RWPE2 (cell line): ENCODE data around the gene TRIM54.

Experiments
- ATAC-seq: fragments of 200-7000 bp; cut with Tn5 transposase; 3 replicates; pipeline ENCODE4 v1.9.1; 2021; ENCODE audit warnings: low read depth
- DNase-seq: peaks from one replicate; pipeline ENCODE4 v3.0.0-alpha.2; 2020; ENCODE audit warnings: low spot score
- H3K27ac ChIP-seq: fragments of 450-650 bp; 2 replicates; pipeline ENCODE4 v1.5.1; 2017; ENCODE audit warnings: mild to moderate bottlenecking; ENCODE audit not compliant: poor library complexity, severe bottlenecking
- H3K27me3 ChIP-seq: fragments of 250-450 bp; sonication (Bioruptor Pico); 2 replicates; pipeline ENCODE4 v1.5.1; 2021; ENCODE audit warnings: mild to moderate bottlenecking, moderate library complexity; ENCODE audit not compliant: insufficient read depth, poor library complexity, severe bottlenecking
- H3K36me3 ChIP-seq: fragments of 250-450 bp; sonication (Bioruptor Pico); 2 replicates; pipeline ENCODE4 v1.5.1; 2020; ENCODE audit warnings: low read depth, mild to moderate bottlenecking, moderate library complexity
- H3K4me1 ChIP-seq: fragments of 250-450 bp; sonication (Bioruptor Pico); 2 replicates; pipeline ENCODE4 v1.5.1; 2021; ENCODE audit warnings: mild to moderate bottlenecking, moderate library complexity; ENCODE audit not compliant: insufficient read depth, poor library complexity, severe bottlenecking
- H3K4me3 ChIP-seq: fragments of 250-450 bp; sonication (Bioruptor Pico); 2 replicates; pipeline ENCODE4 v1.5.1; 2021; ENCODE audit warnings: mild to moderate bottlenecking, moderate library complexity; ENCODE audit not compliant: severe bottlenecking
- H3K9me3 ChIP-seq: fragments of 250-450 bp; sonication (Bioruptor Pico); 2 replicates; pipeline ENCODE4 v1.5.1; 2021; ENCODE audit warnings: mild to moderate bottlenecking, moderate library complexity; ENCODE audit not compliant: severe bottlenecking
- CTCF ChIP-seq: fragments of 450-650 bp; IDR thresholded peaks from one replicate; pipeline ENCODE4 v1.5.1; 2017; ENCODE audit warnings: mild to moderate bottlenecking, moderate library complexity; ENCODE audit not compliant: poor library complexity, severe bottlenecking

TRIM54 gene

DNA sequence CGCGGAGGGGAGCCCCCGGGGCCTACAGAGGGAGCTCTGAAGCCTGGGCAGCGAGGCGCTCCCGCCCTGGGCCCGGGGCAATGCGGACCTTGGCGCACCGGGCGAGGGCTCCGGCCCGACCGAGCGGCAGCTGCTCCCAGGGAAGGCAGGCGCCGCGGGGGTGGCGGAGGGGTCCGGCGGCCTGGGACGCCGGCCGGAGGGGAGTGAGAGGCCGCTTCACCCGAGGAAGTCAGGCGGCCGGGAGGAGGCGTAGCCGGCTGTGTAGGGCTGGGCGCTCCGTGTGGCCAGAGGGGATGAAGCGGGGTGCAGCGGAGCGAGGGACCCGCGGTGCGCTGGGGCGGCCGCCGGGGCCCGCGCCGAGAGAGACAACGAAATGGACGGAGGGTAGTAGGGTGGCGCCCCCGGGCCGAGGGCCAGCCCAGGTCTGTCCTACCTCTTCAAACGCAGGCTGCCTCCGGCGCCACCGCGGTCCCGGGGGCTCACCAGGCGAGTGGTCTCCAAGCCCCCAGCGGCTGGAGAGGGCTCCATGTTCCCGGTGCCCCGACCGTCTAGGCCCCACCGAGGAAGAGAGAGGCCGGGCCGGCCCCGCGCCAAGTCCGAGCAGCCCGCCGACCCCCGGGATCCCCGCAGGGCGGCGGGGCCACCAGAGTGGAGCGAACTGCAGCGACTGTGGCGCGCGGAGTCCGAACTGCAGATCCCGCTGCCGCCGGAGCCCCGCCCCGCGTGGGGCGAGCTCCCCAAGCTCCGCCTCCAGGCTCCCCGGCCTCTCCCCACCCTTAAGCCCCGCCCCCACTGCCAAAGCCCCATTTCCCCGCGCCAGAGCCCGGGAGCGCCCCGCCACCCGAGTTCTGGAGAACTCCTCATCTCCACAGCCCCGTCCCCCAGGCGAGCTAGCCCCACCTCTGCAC is 19.6 kb upstream of the TRIM54 start, which contains the start of gene SLC30A3:
Gene SLC30A3 (minus strand): TSS at position 669 of the 908 bp plus-strand sequence. CDS start 141 bp downstream, at position 528.
- Histone ChIP-seq H3K9me3 (no peaks in the 10 kb centered on the region), H3K27me3 (peaks cover 63% of the 10 kb centered on the region), H3K27ac (no peak within 1 kb of the TSS), H3K36me3 (no peaks in the 10 kb centered on the region), H3K4me1 (no peaks in the 10 kb centered on the region), H3K4me3 (peak within 1 kb of the TSS; percentile 37)
- peak; percentile 13 for TF ChIP-seq CTCF
- ATAC-seq = peak; percentile 71
- no peak for DNase-seq

DNA sequence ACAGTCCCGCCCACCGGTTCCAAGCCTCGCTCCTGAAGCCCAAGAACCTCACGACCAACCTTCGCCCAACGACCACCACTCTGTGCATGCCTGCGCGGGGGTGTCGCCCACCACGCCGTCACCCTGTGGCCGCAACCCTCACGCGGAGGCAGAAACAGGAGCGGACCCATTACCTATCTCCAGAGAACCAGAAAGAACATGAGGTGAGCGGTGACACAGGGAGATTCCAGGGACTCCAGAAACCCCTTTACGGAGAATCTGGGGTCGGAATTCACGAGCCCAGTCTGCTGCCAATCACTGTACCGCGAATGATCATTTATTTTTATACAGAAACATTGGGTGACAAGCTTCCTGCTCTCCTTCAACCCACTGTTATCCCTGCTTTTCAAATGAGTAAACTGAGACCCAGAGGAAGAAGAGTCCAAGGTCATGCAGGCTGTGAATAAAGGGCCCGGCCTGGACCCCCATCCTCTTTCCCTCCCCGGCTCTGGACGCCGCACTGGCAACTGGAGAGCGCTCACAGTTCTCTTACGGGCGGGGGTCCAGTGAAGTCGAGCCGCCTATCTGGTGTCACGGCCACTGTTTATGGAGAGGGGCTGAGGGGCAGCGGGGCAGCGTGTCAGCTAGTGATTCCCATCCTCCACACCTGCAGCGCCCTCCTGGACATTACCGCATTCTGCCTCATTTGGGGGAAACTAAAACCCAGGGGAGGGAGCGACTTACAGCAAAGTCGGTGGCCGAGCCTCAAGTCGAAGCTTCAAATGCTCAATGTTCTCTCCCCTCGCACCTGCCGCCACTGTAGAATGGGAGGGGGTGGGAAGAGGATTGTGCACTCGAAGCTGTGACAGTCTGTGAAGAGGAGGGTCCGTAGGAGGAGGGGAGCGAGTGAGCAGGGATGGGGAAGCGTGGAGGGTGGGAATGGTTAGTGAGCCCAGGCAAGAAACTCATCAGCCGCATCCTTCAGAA is 18.7 kb upstream of the TRIM54 start:
- H3K27ac ChIP-seq = no peak overlapping the region
- no peak for ATAC-seq
- H3K9me3 ChIP-seq = no peaks in the 10 kb centered on the region
- no peaks in the 10 kb centered on the region for H3K36me3 ChIP-seq
- no peaks in the 10 kb centered on the region for H3K4me1 ChIP-seq
- peak overlapping the region; percentile 37 for H3K4me3 ChIP-seq
- no peak for TF ChIP-seq CTCF
- H3K27me3 ChIP-seq = peaks cover 63% of the 10 kb centered on the region
- no peak for DNase-seq

GRCh38 chr2:27264253-27264752 is 17.9 kb upstream of the TRIM54 start:
- Histone ChIP-seq H3K27ac (no peak overlapping the region), H3K27me3 (peaks cover 63% of the 10 kb centered on the region), H3K36me3 (no peaks in the 10 kb centered on the region), H3K4me3 (peak overlapping the region; percentile 12), H3K9me3 (no peaks in the 10 kb centered on the region), H3K4me1 (no peaks in the 10 kb centered on the region)
- 0 out of 3 replicates have a peak, but pooled peaks have one; percentile 10 for ATAC-seq
- no peak for DNase-seq
- no peak for TF ChIP-seq CTCF

GRCh38 chr2:27264753-27265535 is 17.3 kb upstream of the TRIM54 start:
- ATAC-seq (peak; percentile 50), DNase-seq (no peak)
- no peak overlapping the region for H3K27ac ChIP-seq
- H3K4me3 ChIP-seq = peak overlapping the region; percentile 12
- peaks cover 65% of the 10 kb centered on the region for H3K27me3 ChIP-seq
- no peaks in the 10 kb centered on the region for H3K9me3 ChIP-seq
- H3K4me1 ChIP-seq = no peaks in the 10 kb centered on the region
- peak; percentile 67 for TF ChIP-seq CTCF
- H3K36me3 ChIP-seq = no peaks in the 10 kb centered on the region
